PFSK-1 (cell line): ENCODE measurements around the gene CD300A.

Source experiments
- POLR2AphosphoS5 ChIP-seq: IDR thresholded peaks from 2 replicates; pipeline ENCODE4 v1.6.1; 2012; ENCODE audit warnings: low read depth, mild to moderate bottlenecking, control low read depth, low read length, moderate library complexity
- REST ChIP-seq, 2 experiments: IDR thresholded peaks; 2 replicates each; pipeline versions ENCODE4 v1.6.1 to v1.8.0; 2011 to 2012; ENCODE audit warnings: low read depth in 2 of 2, low read length in 2 of 2, control low read depth in 1 of 2, inconsistent platforms in 1 of 2, mild to moderate bottlenecking in 1 of 2, moderate library complexity in 1 of 2; ENCODE audit not compliant: insufficient read depth in 1 of 2
- SIN3A ChIP-seq: IDR thresholded peaks from 2 replicates; pipeline ENCODE4 v1.6.1; 2012; ENCODE audit warnings: mild to moderate bottlenecking, low read length, moderate library complexity, borderline replicate concordance; ENCODE audit not compliant: insufficient read depth

- no peak for TF ChIP-seq POLR2AphosphoS5
- no peak for TF ChIP-seq REST (IDR thresholded peaks at IDR 0.05; ENCODE audit: insufficient read depth in 1 of 2, low read depth in 2 of 2, low read length in 2 of 2)
- TF ChIP-seq SIN3A = no peak
Observed at GRCh38 chr17:74531231-74531761, 64.9 kb downstream of the CD300A start, which contains the start of gene CD300LB.
